Measurements from ENCODE around the gene PTPRA.

GRCh38 chr20:2871111-2871465 is 2.2 kb upstream of the PTPRA start:
- TF ChIP-seq, protein P1, sequence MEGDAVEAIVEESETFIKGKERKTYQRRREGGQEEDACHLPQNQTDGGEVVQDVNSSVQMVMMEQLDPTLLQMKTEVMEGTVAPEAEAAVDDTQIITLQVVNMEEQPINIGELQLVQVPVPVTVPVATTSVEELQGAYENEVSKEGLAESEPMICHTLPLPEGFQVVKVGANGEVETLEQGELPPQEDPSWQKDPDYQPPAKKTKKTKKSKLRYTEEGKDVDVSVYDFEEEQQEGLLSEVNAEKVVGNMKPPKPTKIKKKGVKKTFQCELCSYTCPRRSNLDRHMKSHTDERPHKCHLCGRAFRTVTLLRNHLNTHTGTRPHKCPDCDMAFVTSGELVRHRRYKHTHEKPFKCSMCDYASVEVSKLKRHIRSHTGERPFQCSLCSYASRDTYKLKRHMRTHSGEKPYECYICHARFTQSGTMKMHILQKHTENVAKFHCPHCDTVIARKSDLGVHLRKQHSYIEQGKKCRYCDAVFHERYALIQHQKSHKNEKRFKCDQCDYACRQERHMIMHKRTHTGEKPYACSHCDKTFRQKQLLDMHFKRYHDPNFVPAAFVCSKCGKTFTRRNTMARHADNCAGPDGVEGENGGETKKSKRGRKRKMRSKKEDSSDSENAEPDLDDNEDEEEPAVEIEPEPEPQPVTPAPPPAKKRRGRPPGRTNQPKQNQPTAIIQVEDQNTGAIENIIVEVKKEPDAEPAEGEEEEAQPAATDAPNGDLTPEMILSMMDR (IDR thresholded peaks at IDR 0.05; ENCODE audit: low read depth, low read length), result no peak
- TF ChIP-seq POLR2A (IDR thresholded peaks at IDR 0.05; ENCODE audit: extremely low read depth, insufficient read length) (no peak), MAX (IDR thresholded peaks at IDR 0.05; ENCODE audit: low read depth, low read length) (no peak), MYC (IDR thresholded peaks at IDR 0.05; ENCODE audit: low read depth, low read length) (no peak)
